ENCODE data around the gene CD8A.

- TF ChIP-seq CTCF (IDR thresholded peaks at IDR 0.05; ENCODE audit: borderline replicate concordance, extremely low read depth, low read length, poor library complexity, severe bottlenecking) (no peak), EZH2 (IDR thresholded peaks at IDR 0.05; ENCODE audit: borderline replicate concordance, low read depth, low read length, severe bottlenecking) (no peak)
Measured at GRCh38 chr2:86746939-86747338, 43.8 kb downstream of the CD8A start.
